HepG2 (cell line): ENCODE measurements around the gene SLX9. TPM values are rescaled to one million over a fixed set of nuclear protein-coding genes. Genes with fewer than 3 reads are reported as not detected.

Experiments used
- ARNTL ChIP-seq: sonication (generic); formaldehyde crosslinking; IDR thresholded peaks from 2 replicates; pipeline ENCODE4 v1.4.0; 2020; ENCODE audit warnings: mild to moderate bottlenecking, missing genetic modification reagents
- CHCHD3 ChIP-seq: sonication (generic); formaldehyde crosslinking; IDR thresholded peaks from 2 replicates; pipeline ENCODE4 v1.8.0; 2022; ENCODE audit warnings: mild to moderate bottlenecking, missing genetic modification reagents, moderate library complexity
- DMAP1 ChIP-seq: IDR thresholded peaks from 2 replicates; pipeline ENCODE4 v1.6.1; 2016
- GATAD2A ChIP-seq: IDR thresholded peaks from 2 replicates; pipeline ENCODE4 v1.6.1; 2016
- HNF4G ChIP-seq, 2 experiments: sonication (generic) in 1 of 2; formaldehyde crosslinking in 1 of 2; IDR thresholded peaks; 2 replicates each; pipeline versions ENCODE4 v1.4.0 to v1.6.1; 2011 to 2020; ENCODE audit warnings: borderline replicate concordance in 2 of 2, low read depth in 2 of 2, mild to moderate bottlenecking in 2 of 2, low read length in 1 of 2, missing genetic modification reagents in 1 of 2, moderate library complexity in 1 of 2
- HNRNPL ChIP-seq: fragments of 200-400 bp; formaldehyde crosslinking; IDR thresholded peaks from 2 replicates; pipeline ENCODE4 v1.6.1; 2017; ENCODE audit warnings: mild to moderate bottlenecking, low read depth, low read length
- HOXA5 ChIP-seq: sonication (generic); formaldehyde crosslinking; IDR thresholded peaks from 2 replicates; pipeline ENCODE4 v1.4.0; 2020; ENCODE audit warnings: missing genetic modification reagents
- KLF16 ChIP-seq, 2 experiments: sonication (generic) in 1 of 2; formaldehyde crosslinking in 1 of 2; IDR thresholded peaks; 2 replicates each; pipeline versions ENCODE4 v1.6.1 to v1.8.0; 2016 to 2023; ENCODE audit warnings: missing genetic modification reagents in 2 of 2, missing compliant biosample characterization in 1 of 2
- LCORL ChIP-seq, 2 experiments: fragments of 450-650 bp in 1 of 2; sonication (generic) in 1 of 2; formaldehyde crosslinking in 1 of 2; IDR thresholded peaks; 2 replicates each; pipeline versions ENCODE4 v1.5.0 to v1.6.1; 2017 to 2020; ENCODE audit warnings: antibody characterized with exemption in 1 of 2, missing genetic modification reagents in 1 of 2
- MIER3 ChIP-seq: IDR thresholded peaks from 2 replicates; pipeline ENCODE4 v1.6.1; 2016; ENCODE audit warnings: missing compliant biosample characterization, borderline replicate concordance
- MTA1 ChIP-seq: sonication (generic); formaldehyde crosslinking; IDR thresholded peaks from 2 replicates; pipeline ENCODE4 v1.4.0; 2020; ENCODE audit warnings: missing genetic modification reagents, mild to moderate bottlenecking, borderline replicate concordance
- SALL2 ChIP-seq: sonication (generic); formaldehyde crosslinking; IDR thresholded peaks from 2 replicates; pipeline ENCODE4 v1.8.1; 2023; ENCODE audit warnings: mild to moderate bottlenecking, missing genetic modification reagents, inconsistent platforms
- SAP130 ChIP-seq: IDR thresholded peaks from 2 replicates; pipeline ENCODE4 v1.6.1; 2016; ENCODE audit warnings: low read depth
- ZFP82 ChIP-seq: sonication (generic); formaldehyde crosslinking; IDR thresholded peaks from 2 replicates; pipeline ENCODE4 v1.5.1; 2020; ENCODE audit warnings: mild to moderate bottlenecking, missing genetic modification reagents, borderline replicate concordance
- ZFX ChIP-seq: sonication (generic); formaldehyde crosslinking; IDR thresholded peaks from 2 replicates; pipeline ENCODE4 v1.4.0; 2020; ENCODE audit warnings: mild to moderate bottlenecking, low read depth, missing genetic modification reagents, moderate library complexity
- ZFY ChIP-seq: sonication (generic); formaldehyde crosslinking; IDR thresholded peaks from 2 replicates; pipeline ENCODE4 v1.4.0; 2020; ENCODE audit warnings: missing genetic modification reagents
- ZMAT3 ChIP-seq: sonication (generic); formaldehyde crosslinking; conservative IDR thresholded peaks from 2 replicates; pipeline ENCODE4 v1.7.0; 2021; ENCODE audit warnings: missing genetic modification reagents
- ZNF205 ChIP-seq: IDR thresholded peaks from 2 replicates; pipeline ENCODE4 v1.6.1; 2018; ENCODE audit warnings: missing biosample characterization, missing genetic modification reagents
- ZNF292 ChIP-seq: sonication (generic); formaldehyde crosslinking; IDR thresholded peaks from 2 replicates; pipeline ENCODE4 v1.8.1; 2022; ENCODE audit warnings: mild to moderate bottlenecking, low read depth, missing genetic modification reagents, borderline replicate concordance
- ZNF350 ChIP-seq: sonication (generic); formaldehyde crosslinking; IDR thresholded peaks from 2 replicates; pipeline ENCODE4 v1.4.0; 2020; ENCODE audit warnings: mild to moderate bottlenecking, low read depth, missing genetic modification reagents, borderline replicate concordance
- ZNF382 ChIP-seq: sonication (generic); formaldehyde crosslinking; IDR thresholded peaks from 2 replicates; pipeline ENCODE4 v1.5.0; 2020; ENCODE audit warnings: missing genetic modification reagents, mild to moderate bottlenecking, borderline replicate concordance
- ZNF430 ChIP-seq: sonication (generic); formaldehyde crosslinking; IDR thresholded peaks from 2 replicates; pipeline ENCODE4 v1.9.0; 2021; ENCODE audit warnings: mild to moderate bottlenecking, missing genetic modification reagents
- ZNF468 ChIP-seq: sonication (generic); formaldehyde crosslinking; IDR thresholded peaks from 2 replicates; pipeline ENCODE4 v1.8.0; 2022; ENCODE audit warnings: mild to moderate bottlenecking, moderate library complexity, missing genetic modification reagents
- ZNF556 ChIP-seq: sonication (generic); formaldehyde crosslinking; IDR thresholded peaks from 2 replicates; pipeline ENCODE4 v1.4.0; 2020; ENCODE audit warnings: mild to moderate bottlenecking, missing genetic modification reagents, borderline replicate concordance
- ZNF766 ChIP-seq: sonication (generic); formaldehyde crosslinking; IDR thresholded peaks from 2 replicates; pipeline ENCODE4 v1.5.0; 2020; ENCODE audit warnings: missing genetic modification reagents, borderline replicate concordance
- ZNF773 ChIP-seq: sonication (generic); formaldehyde crosslinking; IDR thresholded peaks from 2 replicates; pipeline ENCODE4 v1.4.0; 2020; ENCODE audit warnings: missing genetic modification reagents, borderline replicate concordance
- ZSCAN25 ChIP-seq: sonication (generic); formaldehyde crosslinking; IDR thresholded peaks from 2 replicates; pipeline ENCODE4 v1.8.0; 2022; ENCODE audit warnings: mild to moderate bottlenecking, missing genetic modification reagents
- polyA plus RNA-seq, 8 experiments: library from polyadenylated mRNA; depleted of rRNA in 3 of 8; stranded (reverse) in 7 of 8; unstranded in 1 of 8; fragments of >200 nt; fragmentation: Illumina TruSeq in 4 of 8; extraction: Trizol in 4 of 8; gene quantifications; 2 replicates each; pipeline versions ENCODE4 v1.2.1 to v1.2.3, GENCODE V29; 2011 to 2016; ENCODE audit warnings: low read depth in 4 of 8, missing spikeins in 1 of 8, mixed read lengths in 1 of 8; ENCODE audit not compliant: insufficient read depth in 1 of 8
- total RNA-seq, 5 experiments: library from RNA; depleted of rRNA; stranded (reverse); fragments of >200 nt; fragmentation: Illumina TruSeq; extraction: Trizol; gene quantifications; 2 replicates each; pipeline ENCODE4 v1.2.3, GENCODE V29; 2016; ENCODE audit warnings: low read depth in 1 of 5
- TF ChIP-seq, protein P1 (sequence below): IDR thresholded peaks from 2 replicates; pipeline ENCODE4 v1.6.1; 2018; ENCODE audit warnings: missing genetic modification reagents, mild to moderate bottlenecking, missing compliant biosample characterization
- TF ChIP-seq, protein P2 (sequence below): sonication (generic); formaldehyde crosslinking; IDR thresholded peaks from 2 replicates; pipeline ENCODE4 v1.4.0; 2020; ENCODE audit warnings: low read depth, mild to moderate bottlenecking, missing genetic modification reagents

SLX9 gene
- total and polyA plus RNA-seq, 2 of the 13 experiments (the other 11 are each of a cell fraction or from before 2014, with no cell fraction given): 21.0 to 47.1 TPM

DNA sequence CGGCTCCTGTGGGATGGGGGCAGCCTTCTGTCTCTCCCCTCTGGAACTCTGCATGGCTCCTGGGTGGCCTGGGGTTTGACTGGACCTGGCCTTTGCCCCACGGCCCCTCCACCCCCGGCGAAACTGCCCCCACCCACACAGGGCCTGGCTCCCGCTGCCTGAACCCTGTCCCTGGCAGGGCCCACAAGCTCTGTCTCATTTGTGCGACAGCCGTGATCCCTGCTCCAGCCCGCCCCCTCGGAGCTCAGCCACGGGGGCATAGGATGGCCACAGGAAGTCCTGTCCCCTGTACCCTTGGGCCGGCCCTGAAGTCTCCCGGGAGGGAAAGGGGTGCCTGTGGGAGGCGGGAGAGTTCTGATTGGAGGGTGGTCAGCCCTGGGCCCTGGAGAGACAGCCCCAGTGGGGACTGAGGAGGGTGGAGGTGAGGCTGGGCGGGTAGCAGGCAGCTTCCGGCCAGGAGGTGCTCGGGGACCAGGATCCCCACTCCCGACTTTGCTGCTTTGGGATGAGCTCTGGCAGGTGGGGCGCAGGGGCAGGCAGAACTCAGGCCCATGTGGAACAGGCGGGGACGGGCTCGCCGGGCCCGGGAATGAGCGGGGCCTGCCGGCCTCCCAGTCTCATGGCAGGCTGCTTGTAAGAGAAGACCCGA is 45.1 kb downstream of the SLX9 start (continued):
- peak; percentile 8; the same call in 1 of the 2 replicates for TF ChIP-seq ZNF205 (CRISPR knock-in tag)
- peak; percentile 72; the same call in 1 of the 2 replicates for TF ChIP-seq ZNF556
- TF ChIP-seq SALL2 (CRISPR knock-in tag): no peak
- TF ChIP-seq KLF16 (CRISPR knock-in tag; IDR thresholded peaks at IDR 0.05): peak in 1 of 2 experiments; percentile 35; a peak in 1 of 4 replicates
- TF ChIP-seq, protein P1, sequence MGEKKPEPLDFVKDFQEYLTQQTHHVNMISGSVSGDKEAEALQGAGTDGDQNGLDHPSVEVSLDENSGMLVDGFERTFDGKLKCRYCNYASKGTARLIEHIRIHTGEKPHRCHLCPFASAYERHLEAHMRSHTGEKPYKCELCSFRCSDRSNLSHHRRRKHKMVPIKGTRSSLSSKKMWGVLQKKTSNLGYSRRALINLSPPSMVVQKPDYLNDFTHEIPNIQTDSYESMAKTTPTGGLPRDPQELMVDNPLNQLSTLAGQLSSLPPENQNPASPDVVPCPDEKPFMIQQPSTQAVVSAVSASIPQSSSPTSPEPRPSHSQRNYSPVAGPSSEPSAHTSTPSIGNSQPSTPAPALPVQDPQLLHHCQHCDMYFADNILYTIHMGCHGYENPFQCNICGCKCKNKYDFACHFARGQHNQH (CRISPR knock-in tag): no peak; the same call in 1 of the 2 replicates
- peak; percentile 50; the same call in 1 of the 2 replicates for TF ChIP-seq DMAP1 (CRISPR knock-in tag)
- TF ChIP-seq HNRNPL: peak; percentile 71
- peak; percentile 12; the same call in 1 of the 2 replicates for TF ChIP-seq MIER3 (CRISPR knock-in tag)
- TF ChIP-seq ZNF292 (CRISPR knock-in tag): peak; percentile 44; the same call in 1 of the 2 replicates
- TF ChIP-seq, protein P2, sequence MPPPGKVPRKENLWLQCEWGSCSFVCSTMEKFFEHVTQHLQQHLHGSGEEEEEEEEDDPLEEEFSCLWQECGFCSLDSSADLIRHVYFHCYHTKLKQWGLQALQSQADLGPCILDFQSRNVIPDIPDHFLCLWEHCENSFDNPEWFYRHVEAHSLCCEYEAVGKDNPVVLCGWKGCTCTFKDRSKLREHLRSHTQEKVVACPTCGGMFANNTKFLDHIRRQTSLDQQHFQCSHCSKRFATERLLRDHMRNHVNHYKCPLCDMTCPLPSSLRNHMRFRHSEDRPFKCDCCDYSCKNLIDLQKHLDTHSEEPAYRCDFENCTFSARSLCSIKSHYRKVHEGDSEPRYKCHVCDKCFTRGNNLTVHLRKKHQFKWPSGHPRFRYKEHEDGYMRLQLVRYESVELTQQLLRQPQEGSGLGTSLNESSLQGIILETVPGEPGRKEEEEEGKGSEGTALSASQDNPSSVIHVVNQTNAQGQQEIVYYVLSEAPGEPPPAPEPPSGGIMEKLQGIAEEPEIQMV (CRISPR knock-in tag): 0 out of 2 replicates have a peak, but pooled peaks have one; percentile 38
- TF ChIP-seq MTA1 (CRISPR knock-in tag): peak; percentile 94
- no peak for TF ChIP-seq CHCHD3 (CRISPR knock-in tag)
- TF ChIP-seq GATAD2A: peak; percentile 64
- TF ChIP-seq ZFX (CRISPR knock-in tag): peak; percentile 90
- no peak for TF ChIP-seq ZNF773
- TF ChIP-seq ZSCAN25 (CRISPR knock-in tag): peak; percentile 89
- TF ChIP-seq ZFY: peak; percentile 81
- peak; percentile 35; the same call in 1 of the 2 replicates for TF ChIP-seq ZNF350 (CRISPR knock-in tag)
- TF ChIP-seq HOXA5 (CRISPR knock-in tag): peak; percentile 64; the same call in 1 of the 2 replicates
- TF ChIP-seq ZNF766 (CRISPR knock-in tag): peak; percentile 9; the same call in 1 of the 2 replicates
- no peak for TF ChIP-seq ZFP82 (CRISPR knock-in tag)
- TF ChIP-seq ARNTL (CRISPR knock-in tag): 0 out of 2 replicates have a peak, but pooled peaks have one; percentile 48
- no peak for TF ChIP-seq LCORL (IDR thresholded peaks at IDR 0.05)
- peak; percentile 33; the same call in 1 of the 2 replicates for TF ChIP-seq LCORL (CRISPR knock-in tag; IDR thresholded peaks at IDR 0.05)
- TF ChIP-seq ZNF430: peak; percentile 78; the same call in 1 of the 2 replicates
- peak; percentile 80 for TF ChIP-seq SAP130
- no peak for TF ChIP-seq ZNF468 (CRISPR knock-in tag)
- TF ChIP-seq ZMAT3 (CRISPR knock-in tag): 0 out of 2 replicates have a peak, but pooled peaks have one; percentile 64
- peak; percentile 54; the same call in 1 of the 2 replicates for TF ChIP-seq HNF4G (IDR thresholded peaks at IDR 0.05; ENCODE audit: borderline replicate concordance, low read depth, low read length)
- peak; percentile 75 for TF ChIP-seq HNF4G (CRISPR knock-in tag; IDR thresholded peaks at IDR 0.05; ENCODE audit: borderline replicate concordance, low read depth)
- no peak for TF ChIP-seq ZNF382 (CRISPR knock-in tag)
